DMS 273 treated with DMSO at 0.1 percent for 48 hours (cell line): ENCODE results near the gene SFT2D1.

Source experiments
- DNase-seq: peaks from one replicate; lab custom pipeline; 2025; lab: John Stamatoyannopoulos, UW

Gene SFT2D1

GRCh38 chr6:166333172-166333995 lies 9.0 kb downstream of the SFT2D1 start:
- DNase-seq, result no peak

DNA sequence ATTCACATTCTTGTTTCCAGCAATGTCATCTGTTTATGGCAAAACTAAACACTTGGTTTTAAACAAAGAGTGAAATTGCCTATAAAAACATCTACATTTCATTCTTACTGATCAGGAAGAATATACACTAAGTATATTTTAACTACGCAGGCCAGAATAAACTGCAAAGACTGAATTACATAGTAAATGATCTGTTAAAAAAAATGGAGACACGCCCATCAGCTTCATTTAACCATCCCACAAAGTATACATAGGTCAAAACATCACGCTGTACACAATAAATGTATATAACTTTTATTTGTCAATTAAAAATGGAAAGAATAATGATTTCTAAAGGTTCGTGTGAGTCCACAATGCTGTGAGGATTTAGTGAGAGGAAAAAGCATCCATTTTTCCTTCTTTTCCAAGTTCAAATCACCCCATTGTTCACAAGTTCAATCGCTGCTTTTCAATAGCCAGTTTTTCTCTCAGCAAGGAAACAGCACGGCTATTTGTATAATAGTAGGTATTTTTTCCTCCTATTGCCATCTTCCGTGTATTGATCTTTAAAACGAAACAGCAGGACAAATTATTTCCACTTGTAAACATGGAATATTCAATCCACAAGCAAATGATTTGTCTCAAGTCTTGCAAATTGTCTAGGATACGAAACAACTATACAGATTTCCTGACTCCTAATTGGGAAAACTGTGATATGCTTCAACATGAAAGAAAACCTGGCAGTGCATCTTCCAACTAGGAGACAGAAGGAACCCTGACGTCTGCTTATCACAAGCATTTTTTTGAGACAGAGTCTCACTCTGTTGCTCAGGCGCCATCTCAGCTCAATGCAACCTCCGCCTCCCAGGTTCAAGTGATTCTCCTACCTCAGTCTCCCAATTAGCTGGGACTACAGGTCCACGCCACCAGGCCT lies 10.6 kb downstream of the SFT2D1 start:
- DNase-seq, result no peak

DNA sequence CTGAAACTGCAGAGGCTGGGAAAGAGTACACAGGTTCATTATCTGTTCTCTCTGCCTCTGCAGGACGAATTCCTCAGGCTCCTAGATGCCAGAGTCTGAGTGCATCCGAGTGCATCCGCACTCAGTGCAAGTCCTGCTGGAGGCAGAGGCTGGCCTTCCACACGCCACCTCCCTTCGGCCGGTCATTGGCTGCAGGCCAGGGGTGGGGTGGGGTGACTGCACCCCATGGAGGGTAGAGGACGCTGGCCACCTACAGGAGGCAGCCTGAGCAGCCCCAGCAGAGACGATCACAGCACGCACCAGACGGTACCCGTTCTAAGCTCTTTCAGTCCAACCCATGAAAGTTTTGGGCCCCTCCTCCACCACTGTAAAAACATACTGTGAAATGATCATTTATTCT lies 11.7 kb downstream of the SFT2D1 start:
- DNase-seq, result no peak

DNA sequence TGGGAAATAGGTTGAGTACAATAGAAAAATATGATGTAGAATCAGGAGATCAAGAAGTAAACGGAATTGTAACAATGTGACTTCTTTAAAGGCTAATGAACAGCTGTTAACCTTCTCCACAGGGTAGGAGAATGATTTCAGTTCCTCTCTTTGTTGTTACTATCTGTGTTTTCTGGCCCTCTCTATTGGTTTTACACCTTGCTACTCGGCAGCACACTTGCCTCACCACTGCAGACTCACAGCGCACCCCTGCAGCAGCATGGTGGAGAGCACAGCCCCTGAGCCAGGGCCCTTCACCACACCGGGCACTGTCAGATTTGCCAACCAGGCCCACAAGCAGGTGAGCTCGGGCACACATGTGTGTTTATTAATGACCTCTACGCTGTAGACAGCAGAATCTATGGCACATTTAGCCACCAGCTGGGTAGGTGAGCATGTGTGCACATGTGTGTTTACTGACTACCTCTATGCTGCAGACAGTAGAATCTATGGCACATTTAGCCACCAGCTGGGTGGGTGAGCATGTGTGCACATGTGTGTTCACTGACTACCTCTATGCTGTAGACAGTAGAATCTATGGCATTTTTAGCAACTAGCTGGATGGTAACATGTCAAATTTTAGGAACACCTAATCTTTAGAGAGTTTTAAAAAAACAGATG lies 16.8 kb downstream of the SFT2D1 start:
- no peak for DNase-seq

DNA sequence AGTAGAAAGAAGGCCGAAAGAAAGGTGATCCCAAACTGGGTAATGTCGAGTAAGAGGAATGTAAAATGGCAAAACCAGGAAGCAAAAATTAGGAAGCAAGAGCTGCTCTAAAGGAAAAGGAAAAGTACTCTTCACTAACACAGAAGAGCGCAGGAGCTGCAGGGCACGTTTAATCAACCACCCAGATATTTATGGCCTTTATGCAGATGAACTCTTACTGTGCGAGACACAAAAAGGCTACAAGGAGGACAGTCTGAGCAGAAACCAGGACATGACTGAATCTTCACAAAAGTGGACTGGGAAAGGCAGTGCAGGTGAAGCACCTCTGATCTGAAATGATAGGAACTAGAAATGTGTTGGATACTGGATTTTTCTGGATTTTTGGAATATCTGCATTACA lies 18.9 kb downstream of the SFT2D1 start:
- no peak for DNase-seq

DNA sequence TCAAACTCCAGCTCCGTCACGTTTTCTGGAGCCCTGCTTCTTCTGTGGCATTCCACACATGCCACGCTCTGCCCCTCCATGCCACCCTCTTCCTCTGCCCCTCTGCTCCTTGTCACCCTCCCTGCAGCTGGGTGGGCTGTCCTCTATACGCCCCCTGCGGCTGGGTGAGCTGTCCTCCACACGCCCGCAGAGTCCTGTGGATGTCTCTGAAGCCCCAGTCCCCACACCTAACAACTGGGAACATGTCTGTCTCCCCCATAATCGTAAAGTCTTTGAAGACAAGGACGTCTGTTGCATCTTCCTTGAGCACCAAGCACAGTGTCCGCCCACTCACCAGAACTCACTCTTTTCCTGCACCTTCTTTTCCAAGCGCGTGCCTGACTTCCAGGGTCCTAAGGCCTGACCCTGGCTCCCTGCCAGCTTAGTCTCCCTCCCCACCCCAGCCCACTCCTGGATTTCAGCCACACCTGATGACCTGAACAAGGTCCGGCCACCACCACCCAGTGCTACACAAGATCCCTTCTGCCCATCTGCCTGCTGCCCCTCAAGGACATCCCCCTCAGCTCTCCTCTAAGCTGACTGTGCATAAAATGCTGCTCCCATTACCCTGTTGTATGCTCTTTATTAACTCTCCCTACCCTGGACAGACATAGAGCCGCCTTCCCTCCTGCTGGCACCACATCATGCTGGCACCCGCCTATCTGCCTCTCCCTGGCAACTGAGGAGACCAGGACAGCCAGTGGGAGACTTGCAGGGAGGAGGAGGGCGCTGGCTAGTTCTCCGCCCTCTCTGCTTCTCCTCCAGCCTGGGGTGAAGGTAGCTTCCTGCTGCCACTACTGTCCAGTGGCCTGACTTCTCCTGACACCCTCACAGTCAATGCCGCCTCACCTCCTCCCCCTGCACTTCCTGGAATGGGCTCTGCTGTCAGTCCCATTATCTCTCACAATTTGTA lies 23.4 kb downstream of the SFT2D1 start:
- DNase-seq, result peak; percentile 11

GRCh38 chr6:166318227-166318626 lies 24.1 kb downstream of the SFT2D1 start:
- no peak for DNase-seq

DNA sequence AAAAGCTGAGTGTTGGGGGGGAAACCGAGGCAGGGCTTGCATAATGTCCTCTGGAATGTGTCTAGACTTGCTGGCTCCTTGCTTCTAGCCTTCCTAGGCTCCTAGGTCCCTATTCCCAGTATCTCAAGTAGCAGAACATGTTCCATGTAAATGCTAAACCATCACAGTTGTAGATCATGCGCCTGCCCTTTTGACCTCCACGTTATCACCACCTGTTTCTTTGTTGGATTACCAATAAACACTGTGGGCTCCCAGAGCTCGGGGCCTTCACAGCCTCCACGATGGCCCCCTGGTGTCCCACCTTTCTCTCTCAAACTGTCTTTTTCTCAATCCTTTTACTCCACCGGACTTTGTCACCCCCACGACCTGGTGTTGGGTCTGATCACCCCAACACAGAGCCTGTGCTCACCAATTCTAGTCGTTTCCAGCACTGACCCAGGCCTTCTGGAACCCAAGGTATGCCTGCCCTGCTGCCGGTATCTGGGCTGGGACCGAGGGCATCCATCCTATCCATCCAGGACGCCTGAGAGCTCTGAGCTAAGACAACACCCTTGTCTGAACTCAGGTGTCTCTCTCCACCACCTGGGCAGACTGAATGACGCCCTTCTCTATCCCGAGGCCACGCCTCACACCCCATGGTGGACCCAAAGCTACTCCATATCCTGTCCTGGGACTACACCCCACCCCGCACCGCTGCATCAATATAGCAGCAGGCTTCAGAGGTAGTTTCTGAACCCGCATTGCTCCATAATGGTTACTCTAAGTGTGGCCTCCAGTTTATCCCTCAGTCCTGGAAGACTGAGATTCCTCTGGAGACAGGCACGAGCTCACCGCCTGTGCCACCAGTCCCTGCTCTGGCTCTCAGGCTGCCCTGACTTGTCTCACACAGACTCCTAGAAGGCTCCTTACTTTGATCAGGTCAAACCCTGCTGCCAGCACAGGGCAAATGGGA lies 24.8 kb downstream of the SFT2D1 start:
- DNase-seq, result no peak

- DNase-seq, result no peak
Measured at GRCh38 chr6:166315436-166315835, 26.9 kb downstream of the SFT2D1 start.

DNA sequence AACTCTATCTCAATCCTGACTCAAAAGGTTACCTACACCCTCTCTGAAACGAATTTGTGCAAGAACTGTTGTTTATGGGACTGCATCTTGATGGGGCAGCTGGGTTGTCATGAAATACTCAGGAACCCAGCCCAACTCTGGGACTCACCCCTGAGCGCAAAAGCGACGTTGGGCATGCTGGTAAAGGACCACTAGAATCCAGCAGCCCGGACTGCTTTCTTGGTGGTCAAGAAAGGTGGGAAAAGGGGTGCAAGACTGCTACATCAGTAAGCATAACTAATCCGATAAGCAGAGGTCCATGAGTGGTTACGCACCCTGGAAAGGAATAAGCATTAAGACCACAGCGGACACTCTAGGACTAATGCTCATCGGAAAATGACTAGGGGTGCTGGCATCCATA lies 27.9 kb downstream of the SFT2D1 start:
- DNase-seq, result no peak

DNA sequence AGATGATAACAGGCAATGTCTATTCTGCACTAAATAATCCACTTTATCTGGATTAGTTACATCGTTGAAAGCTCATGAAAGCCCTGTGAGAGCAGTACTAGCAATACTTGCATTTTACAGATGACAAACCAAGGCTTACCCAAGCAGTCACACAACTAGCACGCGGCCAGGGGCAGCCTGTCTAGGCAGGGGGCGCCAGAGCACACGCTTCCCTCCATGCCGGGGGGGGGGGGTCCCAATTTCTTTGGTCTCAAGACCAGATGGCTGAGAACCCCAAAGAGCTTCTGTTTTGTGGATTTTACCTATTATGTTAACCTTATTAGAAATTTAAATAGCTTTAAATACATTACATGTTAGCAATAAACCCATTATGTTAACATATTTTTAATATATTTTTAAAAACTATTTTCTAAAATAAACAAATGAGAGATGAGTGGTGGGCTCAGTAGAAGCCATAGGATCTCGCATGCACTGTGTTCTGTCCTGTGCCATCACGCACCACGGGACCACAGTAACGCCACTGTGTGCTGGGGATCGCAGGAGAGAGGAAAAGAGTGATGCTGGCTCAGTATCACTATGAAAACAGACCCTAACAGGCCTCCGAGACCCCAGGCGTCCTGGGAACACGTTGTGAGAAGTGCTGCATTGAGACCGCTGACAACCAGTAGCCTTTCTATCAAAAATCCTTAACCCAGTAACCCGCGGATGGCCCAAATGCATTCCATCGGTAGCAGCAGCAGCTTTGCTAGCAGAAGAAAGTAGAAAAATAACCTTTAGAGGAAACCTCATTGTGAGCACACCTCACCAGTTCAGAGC lies 28.9 kb downstream of the SFT2D1 start:
- peak; percentile 25 for DNase-seq

GRCh38 chr6:166312832-166313231 lies 29.5 kb downstream of the SFT2D1 start:
- DNase-seq, result no peak

DNA sequence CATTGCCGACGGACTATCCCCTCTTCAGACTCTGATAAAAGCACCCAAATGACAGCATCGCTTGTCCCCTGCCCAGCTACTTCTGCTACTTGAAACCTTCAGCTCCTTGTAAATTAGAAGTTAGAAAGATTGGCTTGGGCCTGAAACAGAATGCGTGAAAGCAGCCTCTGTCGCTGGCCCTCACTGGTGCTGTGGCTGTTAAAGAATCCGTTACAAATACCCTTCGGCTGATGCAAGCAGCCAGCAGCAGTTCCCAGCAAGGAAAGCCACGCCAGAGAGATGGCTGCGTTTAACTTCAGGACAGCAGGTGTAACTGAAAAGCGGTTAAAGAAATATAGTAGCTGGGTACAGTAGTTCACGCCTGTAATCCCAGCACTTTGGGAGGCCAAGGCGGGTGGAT lies 31.7 kb downstream of the SFT2D1 start:
- DNase-seq, result no peak

GRCh38 chr6:166309977-166310376 lies 32.4 kb downstream of the SFT2D1 start:
- DNase-seq, result no peak

- no peak for DNase-seq
Measured at GRCh38 chr6:166308769-166309589, 33.4 kb downstream of the SFT2D1 start.

DNA sequence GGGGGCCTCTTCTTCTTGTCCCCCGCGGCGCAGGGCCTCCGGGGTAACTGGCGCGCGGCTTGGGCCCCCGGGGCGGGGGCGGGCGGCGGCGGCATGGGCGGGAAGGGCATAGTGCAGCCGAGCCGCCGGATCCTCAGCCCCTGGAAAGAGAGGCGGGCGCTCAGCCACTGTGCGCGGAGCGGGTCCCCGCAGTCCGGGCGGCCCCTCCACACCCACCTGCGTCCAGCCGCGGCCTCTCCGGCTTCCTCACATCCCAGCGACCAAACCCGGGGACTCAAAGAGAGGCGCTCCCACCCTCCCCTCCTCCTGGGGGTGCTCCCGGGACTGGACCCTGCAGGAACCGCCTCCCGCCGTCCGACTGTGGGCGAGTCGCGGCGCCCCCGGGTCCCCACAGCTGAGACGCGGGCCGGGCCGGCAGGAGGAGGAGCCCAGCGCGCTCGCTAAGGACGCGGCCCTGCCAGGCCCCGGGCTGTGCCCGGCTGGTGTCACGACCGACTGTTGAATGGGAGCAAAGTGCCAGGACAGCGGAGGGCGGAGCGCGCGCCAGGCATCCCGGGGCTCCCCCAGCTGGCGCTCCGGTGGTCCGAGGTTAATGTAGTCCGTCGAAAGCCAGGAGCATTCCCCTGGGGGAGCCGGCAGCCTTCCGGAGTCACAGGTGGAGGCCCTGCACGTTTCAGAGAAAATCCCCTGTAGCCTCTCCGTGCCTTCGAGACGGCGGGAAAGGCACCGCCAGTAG lies 34.1 kb downstream of the SFT2D1 start, which contains the start of gene PRR18:
Gene PRR18 (minus strand): TSS at position 360 of the 736 bp plus-strand sequence. CDS start 250 bp downstream, at position 110.
- no peak for DNase-seq
